WTC11 (cell line): ENCODE results near the gene BSX.

Experiments
- ETV6 ChIP-seq: sonication (generic); formaldehyde crosslinking; IDR thresholded peaks from 2 replicates; pipeline ENCODE4 v1.8.1; 2022; ENCODE audit warnings: mild to moderate bottlenecking, missing genetic modification reagents
- TF ChIP-seq, protein P1 (sequence below): fragments of 200-600 bp; IDR thresholded peaks from 2 replicates; pipeline ENCODE4 v1.8.0; 2022; ENCODE audit warnings: antibody characterized with exemption
- TF ChIP-seq, protein P2 (sequence below): sonication (generic); formaldehyde crosslinking; conservative IDR thresholded peaks from 2 replicates; pipeline ENCODE4 v1.8.1; 2022; ENCODE audit warnings: mild to moderate bottlenecking, missing genetic modification reagents

DNA sequence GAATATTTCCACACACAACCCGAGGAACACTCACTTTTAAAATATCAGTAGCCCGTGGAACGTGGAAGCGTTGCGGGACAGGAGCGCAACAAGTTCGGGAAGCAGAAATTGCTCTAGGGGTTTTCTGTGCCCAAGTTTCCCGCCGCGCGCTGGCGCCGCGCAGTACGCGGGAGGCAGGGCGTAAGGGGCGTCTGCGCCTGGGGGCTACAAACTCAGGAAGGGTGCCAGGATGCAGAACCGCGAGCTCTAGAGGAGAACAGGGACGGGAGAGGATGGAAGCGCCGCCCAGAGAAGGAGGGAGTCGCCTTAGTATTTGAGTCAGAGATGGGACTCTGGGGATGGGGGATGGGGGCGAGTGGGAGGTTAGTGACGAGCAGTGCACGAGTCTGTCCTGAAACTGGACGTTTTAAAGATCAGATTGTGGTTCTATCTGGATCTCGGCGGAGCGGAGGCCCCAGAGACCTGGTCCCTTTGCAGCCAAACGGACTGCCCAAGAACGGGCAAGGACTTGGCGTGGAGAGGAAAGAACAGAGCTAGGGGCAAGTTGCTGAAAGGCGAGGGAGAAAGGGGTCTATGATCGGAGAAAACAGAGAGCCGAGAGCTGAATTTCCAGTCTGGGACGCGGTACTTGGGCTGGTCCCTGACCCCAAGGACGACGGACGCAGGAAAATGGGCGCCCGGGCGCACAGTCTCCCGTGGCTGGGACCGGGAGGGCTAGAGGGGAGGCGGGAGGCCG is 4.7 kb downstream of the BSX start:
- TF ChIP-seq, protein P1, sequence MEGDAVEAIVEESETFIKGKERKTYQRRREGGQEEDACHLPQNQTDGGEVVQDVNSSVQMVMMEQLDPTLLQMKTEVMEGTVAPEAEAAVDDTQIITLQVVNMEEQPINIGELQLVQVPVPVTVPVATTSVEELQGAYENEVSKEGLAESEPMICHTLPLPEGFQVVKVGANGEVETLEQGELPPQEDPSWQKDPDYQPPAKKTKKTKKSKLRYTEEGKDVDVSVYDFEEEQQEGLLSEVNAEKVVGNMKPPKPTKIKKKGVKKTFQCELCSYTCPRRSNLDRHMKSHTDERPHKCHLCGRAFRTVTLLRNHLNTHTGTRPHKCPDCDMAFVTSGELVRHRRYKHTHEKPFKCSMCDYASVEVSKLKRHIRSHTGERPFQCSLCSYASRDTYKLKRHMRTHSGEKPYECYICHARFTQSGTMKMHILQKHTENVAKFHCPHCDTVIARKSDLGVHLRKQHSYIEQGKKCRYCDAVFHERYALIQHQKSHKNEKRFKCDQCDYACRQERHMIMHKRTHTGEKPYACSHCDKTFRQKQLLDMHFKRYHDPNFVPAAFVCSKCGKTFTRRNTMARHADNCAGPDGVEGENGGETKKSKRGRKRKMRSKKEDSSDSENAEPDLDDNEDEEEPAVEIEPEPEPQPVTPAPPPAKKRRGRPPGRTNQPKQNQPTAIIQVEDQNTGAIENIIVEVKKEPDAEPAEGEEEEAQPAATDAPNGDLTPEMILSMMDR, result no peak
- TF ChIP-seq, protein P2, sequence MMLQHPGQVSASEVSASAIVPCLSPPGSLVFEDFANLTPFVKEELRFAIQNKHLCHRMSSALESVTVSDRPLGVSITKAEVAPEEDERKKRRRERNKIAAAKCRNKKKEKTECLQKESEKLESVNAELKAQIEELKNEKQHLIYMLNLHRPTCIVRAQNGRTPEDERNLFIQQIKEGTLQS (CRISPR knock-in tag), result no peak
- no peak for TF ChIP-seq ETV6 (CRISPR knock-in tag)
